PC-3 (cell line): Measurements from ENCODE around the gene CRTC3.

Experiments
- EZH2 ChIP-seq: fragments of 300-600 bp; sonication (generic); IDR thresholded peaks from one replicate; pipeline ENCODE4 v1.6.1; 2017; ENCODE audit warnings: antibody characterized with exemption, mild to moderate bottlenecking, low read length; ENCODE audit not compliant: unreplicated experiment
- TF ChIP-seq, protein P1 (sequence below): fragments of 300-600 bp; sonication (generic); conservative IDR thresholded peaks from 2 replicates; pipeline ENCODE4 v1.5.1; 2017; ENCODE audit warnings: antibody characterized with exemption, low read depth, mild to moderate bottlenecking, low read length

- TF ChIP-seq, protein P1, sequence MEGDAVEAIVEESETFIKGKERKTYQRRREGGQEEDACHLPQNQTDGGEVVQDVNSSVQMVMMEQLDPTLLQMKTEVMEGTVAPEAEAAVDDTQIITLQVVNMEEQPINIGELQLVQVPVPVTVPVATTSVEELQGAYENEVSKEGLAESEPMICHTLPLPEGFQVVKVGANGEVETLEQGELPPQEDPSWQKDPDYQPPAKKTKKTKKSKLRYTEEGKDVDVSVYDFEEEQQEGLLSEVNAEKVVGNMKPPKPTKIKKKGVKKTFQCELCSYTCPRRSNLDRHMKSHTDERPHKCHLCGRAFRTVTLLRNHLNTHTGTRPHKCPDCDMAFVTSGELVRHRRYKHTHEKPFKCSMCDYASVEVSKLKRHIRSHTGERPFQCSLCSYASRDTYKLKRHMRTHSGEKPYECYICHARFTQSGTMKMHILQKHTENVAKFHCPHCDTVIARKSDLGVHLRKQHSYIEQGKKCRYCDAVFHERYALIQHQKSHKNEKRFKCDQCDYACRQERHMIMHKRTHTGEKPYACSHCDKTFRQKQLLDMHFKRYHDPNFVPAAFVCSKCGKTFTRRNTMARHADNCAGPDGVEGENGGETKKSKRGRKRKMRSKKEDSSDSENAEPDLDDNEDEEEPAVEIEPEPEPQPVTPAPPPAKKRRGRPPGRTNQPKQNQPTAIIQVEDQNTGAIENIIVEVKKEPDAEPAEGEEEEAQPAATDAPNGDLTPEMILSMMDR, result no peak
- TF ChIP-seq EZH2, result no peak
These were observed 732 bp upstream of the CRTC3 start for GRCh38 chr15:90529011-90529370.
